ENCODE measurements around the gene C14orf180. TPM values are rescaled to one million over a fixed set of nuclear protein-coding genes. Genes with fewer than 3 reads are reported as not detected.

Gene C14orf180
- total RNA-seq, 1 experiment from 2014 or later, result not detected

- peaks cover 84% of the 10 kb centered on the region for H3K27me3 ChIP-seq (ENCODE audit: low read length)
These were observed 19.6 kb upstream of the C14orf180 start for GRCh38 chr14:104559804-104560585.

GRCh38 chr14:104560586-104560945 is 19.0 kb upstream of the C14orf180 start:
- H3K4me3 ChIP-seq (ENCODE audit: low read length), result no peak overlapping the region
- BruUV-seq (replicated peaks), result no TSS peak
- H3K9ac ChIP-seq (ENCODE audit: low read length), result no peak overlapping the region
- DNase-seq (no peak), ATAC-seq (no peak)
- H3K9me3 ChIP-seq (ENCODE audit: low read length), result no peaks in the 10 kb centered on the region
- H3K36me3 ChIP-seq (ENCODE audit: low read depth, low read length), result no peaks in the 10 kb centered on the region
- peaks cover 84% of the 10 kb centered on the region for H3K27me3 ChIP-seq (ENCODE audit: low read length)
- ChIA-PET CTCF (no interaction called here), POLR2A (ENCODE audit: unreplicated experiment) (no interaction called here)
- no peak overlapping the region for H2AFZ ChIP-seq (ENCODE audit: low read length)
- H3K79me2 ChIP-seq (ENCODE audit: low read length), result no peaks in the 10 kb centered on the region
- H4K20me1 ChIP-seq (ENCODE audit: low read length), result no peaks in the 10 kb centered on the region
- H3K4me2 ChIP-seq (ENCODE audit: low read length), result no peak overlapping the region
- TF ChIP-seq EZH2 (IDR thresholded peaks at IDR 0.05; ENCODE audit: low read length, unreplicated experiment) (no peak), CTCF (conservative IDR thresholded peaks at IDR 0.05; ENCODE audit: low read depth, low read length) (no peak), EZH2phosphoT487 (IDR thresholded peaks at IDR 0.05; ENCODE audit: borderline replicate concordance, low read length) (no peak)
- no peaks in the 10 kb centered on the region for H3F3A ChIP-seq (ENCODE audit: low read length, unreplicated experiment)
- H3K27ac ChIP-seq (ENCODE audit: low read length), result no peak overlapping the region
- no peaks in the 10 kb centered on the region for H3K9me2 ChIP-seq (replicated peaks; ENCODE audit: low read length)
- H3K4me1 ChIP-seq (ENCODE audit: insufficient read depth, low read length), result no peaks in the 10 kb centered on the region
- intact Hi-C loops (cut with micrococcal nuclease), result no loop called here

More at GRCh38 chr14:104559804-104560585, 19.6 kb upstream of the C14orf180 start:
- TF ChIP-seq CTCF (conservative IDR thresholded peaks at IDR 0.05; ENCODE audit: low read depth, low read length), result no peak
- TF ChIP-seq EZH2phosphoT487 (IDR thresholded peaks at IDR 0.05; ENCODE audit: borderline replicate concordance, low read length), result no peak
- no peak for TF ChIP-seq EZH2 (IDR thresholded peaks at IDR 0.05; ENCODE audit: low read length, unreplicated experiment)
- H3K9me3 ChIP-seq (ENCODE audit: low read length), result no peaks in the 10 kb centered on the region
- POLR2A ChIA-PET (ENCODE audit: unreplicated experiment), result no interaction called here
- H3K4me1 ChIP-seq (ENCODE audit: insufficient read depth, low read length), result no peaks in the 10 kb centered on the region
- CTCF ChIA-PET, result no interaction called here
- ATAC-seq, result no peak
- H4K20me1 ChIP-seq (ENCODE audit: low read length), result no peaks in the 10 kb centered on the region
- H3K9ac ChIP-seq (ENCODE audit: low read length), result no peak overlapping the region
- H3K4me3 ChIP-seq (ENCODE audit: low read length), result no peak overlapping the region
- no peaks in the 10 kb centered on the region for H3K9me2 ChIP-seq (replicated peaks; ENCODE audit: low read length)
- intact Hi-C loops (cut with micrococcal nuclease), result no loop called here
- H3K79me2 ChIP-seq (ENCODE audit: low read length), result no peaks in the 10 kb centered on the region
- no peak for DNase-seq
- H3K4me2 ChIP-seq (ENCODE audit: low read length), result no peak overlapping the region
- H3F3A ChIP-seq (ENCODE audit: low read length, unreplicated experiment), result no peaks in the 10 kb centered on the region
- BruUV-seq (replicated peaks), result no TSS peak
- no peaks in the 10 kb centered on the region for H3K36me3 ChIP-seq (ENCODE audit: low read depth, low read length)
- H2AFZ ChIP-seq (ENCODE audit: low read length), result no peak overlapping the region
- H3K27ac ChIP-seq (ENCODE audit: low read length), result no peak overlapping the region

GRCh38 chr14:104561124-104561557 is 18.4 kb upstream of the C14orf180 start:
- POLR2A ChIA-PET (ENCODE audit: unreplicated experiment), result no interaction called here
- no peaks in the 10 kb centered on the region for H3K9me2 ChIP-seq (replicated peaks; ENCODE audit: low read length)
- H3K27me3 ChIP-seq (ENCODE audit: low read length), result peaks cover 84% of the 10 kb centered on the region
- TF ChIP-seq CTCF (conservative IDR thresholded peaks at IDR 0.05; ENCODE audit: low read depth, low read length) (no peak), EZH2 (IDR thresholded peaks at IDR 0.05; ENCODE audit: low read length, unreplicated experiment) (no peak), EZH2phosphoT487 (IDR thresholded peaks at IDR 0.05; ENCODE audit: borderline replicate concordance, low read length) (no peak)
- H3K9me3 ChIP-seq (ENCODE audit: low read length), result no peaks in the 10 kb centered on the region
- H3K36me3 ChIP-seq (ENCODE audit: low read depth, low read length), result no peaks in the 10 kb centered on the region
- ATAC-seq (no peak), DNase-seq (no peak)
- intact Hi-C loops (cut with micrococcal nuclease), result no loop called here
- H3K4me2 ChIP-seq (ENCODE audit: low read length), result no peak overlapping the region
- no peaks in the 10 kb centered on the region for H4K20me1 ChIP-seq (ENCODE audit: low read length)
- no peak overlapping the region for H2AFZ ChIP-seq (ENCODE audit: low read length)
- H3K9ac ChIP-seq (ENCODE audit: low read length), result no peak overlapping the region
- CTCF ChIA-PET, result no interaction called here
- H3K4me3 ChIP-seq (ENCODE audit: low read length), result no peak overlapping the region
- BruUV-seq (replicated peaks), result no TSS peak
- no peak overlapping the region for H3K27ac ChIP-seq (ENCODE audit: low read length)
- no peaks in the 10 kb centered on the region for H3K79me2 ChIP-seq (ENCODE audit: low read length)
- no peaks in the 10 kb centered on the region for H3K4me1 ChIP-seq (ENCODE audit: insufficient read depth, low read length)
- no peaks in the 10 kb centered on the region for H3F3A ChIP-seq (ENCODE audit: low read length, unreplicated experiment)
